NCI-H1092 treated with DMSO at 0.1 percent for 48 hours (cell line): ENCODE results near the gene ELOA.
"Not testable (repeated sequence)": the region's sequence is repeated elsewhere in the genome, so short reads cannot be mapped to it uniquely, and the experiment has no call there.

ENCODE experiments used
- DNase-seq: peaks from one replicate; lab custom pipeline; 2025; lab: John Stamatoyannopoulos, UW

The ELOA gene

DNA sequence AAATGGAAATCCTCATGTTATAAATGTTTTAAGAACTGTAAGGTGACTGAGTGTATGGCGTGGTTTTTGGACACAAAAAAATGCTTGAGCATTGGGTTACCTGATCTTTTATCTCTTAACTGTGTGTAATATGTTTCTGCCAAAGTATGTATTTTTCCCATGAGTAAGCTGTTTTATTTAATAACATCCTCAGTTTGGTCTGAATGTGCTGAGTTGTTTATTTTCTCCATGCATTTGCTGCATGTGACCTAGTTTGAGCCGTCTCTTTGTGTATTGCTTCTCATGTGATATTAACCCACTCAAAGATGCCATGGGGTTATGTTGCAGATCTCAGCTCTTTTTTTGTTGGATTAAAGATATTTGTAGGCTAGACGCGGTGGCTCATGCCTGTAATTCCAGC, 41.6 kb downstream of the ELOA start:
- no peak for DNase-seq

GRCh38 chr1:23787701-23788100, 44.4 kb downstream of the ELOA start:
- no peak for DNase-seq

DNA sequence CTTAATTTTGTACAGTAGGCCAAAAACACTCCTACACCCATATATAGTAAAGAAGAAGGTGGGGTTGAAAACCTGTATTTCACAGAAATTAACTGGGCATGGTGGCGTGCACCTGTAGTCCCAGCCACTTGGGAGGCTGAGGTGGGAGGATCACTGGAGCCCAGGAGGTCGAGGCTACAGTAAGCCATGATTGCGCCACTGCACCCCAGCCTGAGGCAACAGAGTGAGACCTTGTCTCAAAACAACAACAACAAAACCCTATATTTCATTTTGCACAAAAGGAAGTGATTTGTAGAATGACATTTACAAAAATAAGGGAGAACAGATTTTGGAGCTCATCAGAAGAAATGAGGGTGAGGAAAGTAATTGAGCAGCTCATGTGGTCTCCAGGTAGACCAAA, 45.4 kb downstream of the ELOA start:
- no peak for DNase-seq

GRCh38 chr1:23790696-23791515, 47.6 kb downstream of the ELOA start, which contains the start of gene LYPLA2:
Gene LYPLA2 (plus strand): TSS chr1:23791145. CDS start chr1:23792683, 1,538 bp downstream.
- peak; percentile 89 for DNase-seq

GRCh38 chr1:23791516-23792047, 48.3 kb downstream of the ELOA start:
- peak; percentile 16 for DNase-seq

DNA sequence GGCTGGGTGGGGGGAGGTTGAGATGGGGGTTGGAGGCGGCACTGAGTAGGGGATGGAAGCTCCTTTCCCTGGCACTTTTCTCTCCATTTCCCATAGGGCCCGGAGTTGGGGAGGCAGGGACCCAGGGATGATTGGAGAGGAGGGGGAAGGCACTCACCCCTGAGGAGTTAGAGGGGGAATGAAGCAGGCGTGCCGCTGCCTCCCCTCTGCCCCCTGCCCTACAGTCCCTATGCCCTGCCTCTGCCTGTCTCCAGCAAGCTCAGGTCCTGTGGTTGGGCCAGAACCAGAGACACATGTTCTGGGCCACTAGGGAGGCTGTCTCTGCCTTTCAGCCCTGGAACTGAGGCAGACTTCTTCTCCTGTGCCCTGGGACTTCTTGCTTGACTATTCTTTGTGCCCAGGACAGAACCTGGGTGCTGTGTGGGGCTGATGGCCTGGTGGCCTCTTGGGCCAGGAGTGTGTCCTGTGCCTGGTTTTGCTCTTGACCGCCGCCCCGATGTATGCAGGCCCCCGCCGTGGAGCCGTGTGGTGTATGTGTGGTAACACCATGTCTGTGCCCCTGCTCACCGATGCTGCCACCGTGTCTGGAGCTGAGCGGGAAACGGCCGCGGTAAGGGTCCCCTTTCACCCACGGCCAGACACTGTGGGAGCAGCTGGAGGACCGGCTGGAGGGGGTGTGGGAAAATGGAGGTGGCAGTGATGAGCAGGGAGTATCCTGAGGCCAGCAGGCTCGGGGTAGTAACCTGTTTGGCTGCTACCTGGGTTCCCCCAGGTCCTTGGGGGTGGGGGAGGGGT, 49.1 kb downstream of the ELOA start:
- no peak for DNase-seq

DNA sequence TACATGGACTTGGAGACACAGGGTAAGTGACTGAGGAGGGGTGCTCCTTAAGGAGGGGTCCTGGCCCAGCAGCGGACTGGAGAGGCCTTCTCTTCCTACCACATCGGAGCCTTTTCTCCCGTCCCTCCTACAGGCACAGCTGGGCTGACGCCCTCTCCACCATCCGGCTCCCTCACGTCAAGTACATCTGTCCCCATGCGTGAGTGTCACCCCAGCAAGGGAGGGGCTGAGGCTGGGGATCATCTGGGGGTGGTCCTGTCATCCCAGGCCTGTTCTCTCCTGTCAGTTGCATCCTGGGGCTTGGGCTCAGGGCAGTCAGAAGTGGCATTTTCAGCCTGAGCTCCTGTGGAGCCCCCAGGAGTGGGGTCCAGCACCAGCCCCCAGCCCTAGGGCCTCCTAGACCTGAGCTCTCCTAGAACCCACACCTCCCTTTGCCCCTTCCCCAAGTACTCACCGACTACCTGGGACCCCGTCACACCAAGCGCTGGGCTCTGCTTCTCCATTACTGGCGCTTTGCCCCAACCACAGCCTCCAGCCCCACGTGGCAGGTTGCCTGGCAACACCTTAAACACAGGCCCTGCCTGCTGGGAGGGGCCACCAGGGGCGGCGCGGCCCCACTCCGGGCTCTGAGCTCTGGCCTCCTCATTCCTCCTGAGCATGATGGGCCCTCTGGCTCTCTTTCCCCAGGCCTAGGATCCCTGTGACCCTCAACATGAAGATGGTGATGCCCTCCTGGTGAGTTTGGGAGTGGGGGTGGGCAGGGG, 49.9 kb downstream of the ELOA start:
- no peak for DNase-seq

DNA sequence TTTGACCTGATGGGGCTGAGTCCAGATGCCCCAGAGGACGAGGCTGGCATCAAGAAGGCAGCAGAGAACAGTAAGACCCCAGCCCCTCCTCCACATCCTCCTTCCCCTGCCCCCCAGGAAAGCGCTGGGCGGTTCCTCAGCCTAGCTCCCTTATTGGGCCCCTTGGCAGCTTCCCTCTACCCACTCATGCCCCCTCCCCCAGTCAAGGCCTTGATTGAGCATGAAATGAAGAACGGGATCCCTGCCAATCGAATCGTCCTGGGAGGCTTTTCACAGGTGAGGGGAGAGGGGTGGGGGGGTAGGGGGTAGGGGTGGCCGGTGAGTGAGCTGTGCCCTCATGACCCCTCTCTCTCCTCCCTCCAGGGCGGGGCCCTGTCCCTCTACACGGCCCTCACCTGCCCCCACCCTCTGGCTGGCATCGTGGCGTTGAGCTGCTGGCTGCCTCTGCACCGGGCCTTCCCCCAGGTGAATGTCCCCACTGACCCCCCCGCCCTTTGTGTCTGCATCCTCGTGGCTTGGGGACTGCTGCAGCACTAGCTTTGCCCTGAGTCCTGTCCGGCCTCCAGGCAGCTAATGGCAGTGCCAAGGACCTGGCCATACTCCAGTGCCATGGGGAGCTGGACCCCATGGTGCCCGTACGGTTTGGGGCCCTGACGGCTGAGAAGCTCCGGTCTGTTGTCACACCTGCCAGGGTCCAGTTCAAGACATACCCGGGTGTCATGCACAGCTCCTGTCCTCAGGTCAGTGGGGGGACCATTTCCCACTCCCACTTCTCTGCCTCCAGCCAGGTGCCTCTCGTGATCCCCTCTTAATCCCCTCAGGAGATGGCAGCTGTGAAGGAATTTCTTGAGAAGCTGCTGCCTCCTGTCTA, 50.8 kb downstream of the ELOA start:
- DNase-seq, result no peak

- not testable (repeated sequence) for DNase-seq
Observed at GRCh38 chr1:23794732-23795182, 51.5 kb downstream of the ELOA start.

DNA sequence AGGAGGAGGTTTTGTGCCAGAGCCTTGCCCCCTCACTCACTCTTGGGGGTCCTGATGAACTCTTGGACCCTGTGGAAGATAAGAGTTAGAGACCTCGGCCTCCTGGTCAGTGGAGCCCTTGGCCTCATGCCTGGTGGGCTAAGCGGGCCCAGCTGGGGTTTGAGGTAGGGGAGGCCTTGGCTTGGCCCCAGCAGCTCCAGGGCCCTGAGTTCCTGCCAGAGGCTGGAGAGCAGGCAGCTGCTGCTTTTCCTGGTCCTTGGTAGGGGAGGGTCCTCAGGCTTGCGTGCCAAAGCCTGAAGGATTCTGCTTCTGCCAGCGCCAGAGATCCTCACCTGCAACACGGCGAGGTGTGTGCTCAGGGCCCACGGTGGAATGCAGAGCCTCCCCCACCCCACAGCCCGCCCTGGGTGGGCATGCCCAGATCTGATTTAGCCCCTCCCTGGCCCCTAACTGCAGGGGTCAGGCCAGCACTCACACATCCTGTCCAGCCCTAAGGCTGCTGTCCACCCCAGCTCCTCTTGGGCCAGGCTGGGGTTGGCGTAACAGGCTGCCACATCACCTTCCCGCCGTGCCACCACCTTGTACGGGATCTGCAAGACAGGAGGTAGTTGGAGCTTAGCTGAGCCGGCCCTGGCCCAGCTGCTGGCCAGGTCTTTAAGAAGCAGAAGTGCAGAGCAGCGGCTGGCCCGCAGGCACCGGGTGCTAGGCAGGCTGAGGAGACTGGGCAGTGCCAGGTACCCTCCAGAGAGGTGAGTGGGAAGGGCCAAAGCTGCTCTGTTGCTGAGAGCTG, 52.6 kb downstream of the ELOA start:
- DNase-seq, result no peak

DNA sequence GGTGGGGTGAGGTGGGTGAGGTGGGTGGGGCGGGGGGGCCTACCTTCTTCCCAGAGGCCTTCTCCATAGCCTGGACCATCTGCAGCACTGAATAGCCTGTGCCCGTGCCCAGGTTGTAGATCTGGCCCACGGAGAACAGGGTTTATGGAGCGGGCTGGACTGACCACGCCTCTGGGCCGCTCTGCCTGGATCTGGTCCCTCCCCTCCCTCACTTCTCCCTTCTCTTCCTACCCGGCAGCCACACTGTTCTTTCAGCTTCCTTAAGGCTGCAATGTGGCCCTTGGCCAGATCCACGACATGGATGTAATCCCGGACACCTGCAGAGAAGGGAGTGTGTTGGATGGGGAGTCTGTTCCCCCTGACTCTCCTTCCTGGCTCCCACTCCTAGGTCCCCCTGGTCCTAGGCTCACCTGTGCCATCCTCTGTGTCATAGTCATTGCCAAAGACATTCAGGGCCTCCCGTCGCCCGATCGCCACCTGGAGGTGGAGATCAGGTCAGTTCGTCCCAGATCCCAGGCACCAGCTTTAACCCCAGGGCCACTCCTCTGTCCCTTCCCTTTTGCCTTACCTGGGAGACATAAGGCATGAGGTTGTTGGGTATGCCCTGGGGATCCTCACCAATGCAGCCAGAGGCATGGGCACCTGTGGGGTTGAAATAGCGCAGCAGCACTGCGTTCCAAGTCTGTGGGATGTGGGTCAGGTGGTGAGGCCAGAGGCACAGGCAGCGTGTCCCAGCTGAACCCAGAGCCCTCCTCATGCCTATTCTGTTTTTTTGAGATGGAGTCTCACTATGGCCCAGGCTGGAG, 53.4 kb downstream of the ELOA start:
- DNase-seq, result no peak

GRCh38 chr1:23797478-23798448, 54.5 kb downstream of the ELOA start:
- no peak for DNase-seq

DNA sequence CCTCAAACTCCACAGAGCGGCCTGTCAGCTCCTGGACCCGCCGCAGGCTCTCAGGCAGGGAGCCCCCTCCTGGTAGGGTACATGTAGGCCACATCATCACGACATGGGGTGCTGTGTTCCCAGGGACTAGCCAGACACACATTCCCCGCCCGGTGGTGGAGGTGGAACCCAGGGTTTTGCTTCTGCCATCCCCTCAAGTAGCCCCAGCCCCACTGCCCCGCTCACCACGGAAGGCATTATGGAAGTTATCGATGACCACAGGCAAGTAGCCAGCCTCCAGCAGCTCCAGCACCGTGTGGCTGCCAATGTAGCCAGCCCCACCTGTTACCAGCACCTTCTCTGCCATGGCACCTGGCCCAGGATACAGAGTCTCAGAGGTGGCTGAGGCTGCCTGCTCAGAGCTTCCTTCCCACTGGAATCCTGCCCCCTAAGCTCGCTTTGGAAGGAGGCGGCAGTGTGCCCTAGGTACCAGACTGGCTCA, 55.4 kb downstream of the ELOA start:
- no peak for DNase-seq

DNA sequence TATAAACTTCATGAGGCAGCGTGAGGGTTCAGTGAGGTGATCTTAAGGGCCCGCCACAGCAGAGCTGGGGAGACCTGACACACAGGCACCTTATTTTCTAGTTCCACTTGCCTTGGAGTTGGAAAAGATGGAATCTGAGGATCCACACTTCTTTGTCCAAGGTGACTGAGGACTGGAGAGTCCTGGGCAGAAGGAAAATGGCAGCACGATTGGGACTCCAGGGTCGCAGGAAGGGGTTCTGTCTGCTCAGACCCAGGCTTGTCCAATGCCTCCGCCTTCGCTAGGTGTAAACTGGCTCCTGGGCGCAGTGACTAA, 55.9 kb downstream of the ELOA start:
- DNase-seq, result no peak

- DNase-seq, result peak; percentile 42
Observed at GRCh38 chr1:23799570-23800399, 56.5 kb downstream of the ELOA start.

DNA sequence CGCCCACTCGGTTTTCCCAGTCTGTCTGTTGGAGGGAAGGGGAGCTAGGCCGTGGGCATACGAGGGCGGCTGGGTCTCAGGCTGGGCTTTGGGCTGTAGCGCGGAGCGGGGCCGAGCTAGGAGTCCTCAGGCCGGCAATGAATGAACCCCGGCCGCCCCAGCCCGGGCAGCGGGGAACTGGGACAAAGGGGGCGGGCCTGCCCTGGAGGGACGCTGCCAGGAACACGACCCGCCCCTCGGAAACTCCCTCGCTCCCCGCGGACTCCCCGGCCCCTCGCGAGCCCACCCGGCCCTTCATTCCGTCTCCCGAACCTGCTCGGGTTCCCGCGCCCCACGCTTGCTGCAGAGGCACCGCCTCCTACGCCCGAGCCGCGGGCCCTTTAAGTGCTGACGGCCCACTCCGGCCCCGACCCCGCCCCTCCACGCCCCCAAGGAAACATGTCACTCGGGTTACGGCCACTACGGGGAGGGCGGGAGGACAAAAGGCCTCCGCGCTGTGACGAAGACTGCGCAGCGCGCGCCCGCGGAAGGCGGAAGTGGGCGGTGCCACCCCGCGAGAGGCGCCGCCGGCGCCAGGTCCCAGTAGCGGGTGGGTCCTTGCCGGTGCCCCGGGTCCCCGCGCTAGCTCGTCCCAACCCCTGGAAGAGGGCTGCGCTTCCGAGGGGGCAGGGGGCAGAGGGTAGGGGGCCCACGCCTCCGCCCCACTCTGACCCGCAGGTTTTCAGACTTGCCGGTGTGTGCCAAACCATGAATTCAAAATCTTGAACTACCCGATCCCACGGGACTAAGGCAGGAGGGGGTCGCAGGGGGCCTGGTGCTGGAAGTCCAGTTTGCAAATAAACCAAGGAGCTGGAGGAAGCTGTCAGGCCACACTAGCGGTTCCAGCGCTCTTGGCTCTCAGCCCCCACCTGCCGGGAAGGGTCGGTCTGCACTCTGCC, 57.4 kb downstream of the ELOA start, which contains the start of gene GALE:
Gene GALE, minus strand, starts transcription at position 355 of the 938 bp plus-strand sequence. CDS start 1,747 bp downstream, outside the sequence.
- DNase-seq, result peak; percentile 96
